HG03280 (cell line): ENCODE measurements around the gene NPM1.

Experiments
- ATAC-seq: cut with Tn5 transposase; IDR thresholded peaks from one replicate; pipeline ENCODE4 v1.9.1; 2021; ENCODE audit warnings: mild to moderate bottlenecking, moderate library complexity; ENCODE audit not compliant: unreplicated experiment

NPM1 gene

DNA sequence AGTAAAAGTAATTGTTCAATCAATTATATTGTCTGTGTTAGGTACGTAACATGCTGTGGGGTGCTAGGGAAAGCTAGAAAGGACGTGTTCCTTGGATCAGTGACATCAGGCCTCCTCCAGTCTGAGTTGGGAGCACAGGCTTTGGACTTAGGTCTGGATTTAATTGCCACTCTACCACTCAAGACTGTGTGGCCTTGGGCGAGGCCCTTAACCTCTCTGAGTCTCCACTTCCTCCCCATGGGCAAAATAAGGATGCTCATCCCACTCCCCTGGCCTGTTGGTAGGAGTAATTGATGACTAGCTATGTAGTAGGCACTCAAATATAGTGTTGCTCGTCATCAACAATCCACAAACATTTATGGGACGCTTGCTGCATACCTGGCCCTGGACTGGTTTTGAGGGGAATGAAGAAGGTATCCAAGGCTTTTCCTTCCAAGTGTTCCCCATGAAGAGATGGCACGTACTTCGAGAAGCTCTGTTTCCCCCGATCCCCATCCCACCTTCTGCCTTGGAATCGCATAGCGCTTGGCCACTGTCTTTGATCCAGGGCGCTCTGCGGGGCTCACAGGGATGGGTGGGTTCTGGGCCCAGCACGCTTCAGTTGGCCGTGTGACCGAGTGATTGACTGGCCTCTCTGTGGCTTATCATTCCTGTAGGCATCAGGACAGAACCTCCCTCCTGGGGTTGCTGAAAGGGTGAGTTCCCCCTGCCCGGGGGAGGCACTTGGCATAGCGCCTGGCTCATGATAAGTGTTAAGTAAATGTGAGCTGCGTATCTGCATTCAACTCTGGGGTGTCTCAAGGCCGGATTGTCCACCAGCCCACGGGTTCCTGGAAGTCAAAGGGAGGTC is 39.9 kb downstream of the NPM1 start:
- no peak for ATAC-seq

DNA sequence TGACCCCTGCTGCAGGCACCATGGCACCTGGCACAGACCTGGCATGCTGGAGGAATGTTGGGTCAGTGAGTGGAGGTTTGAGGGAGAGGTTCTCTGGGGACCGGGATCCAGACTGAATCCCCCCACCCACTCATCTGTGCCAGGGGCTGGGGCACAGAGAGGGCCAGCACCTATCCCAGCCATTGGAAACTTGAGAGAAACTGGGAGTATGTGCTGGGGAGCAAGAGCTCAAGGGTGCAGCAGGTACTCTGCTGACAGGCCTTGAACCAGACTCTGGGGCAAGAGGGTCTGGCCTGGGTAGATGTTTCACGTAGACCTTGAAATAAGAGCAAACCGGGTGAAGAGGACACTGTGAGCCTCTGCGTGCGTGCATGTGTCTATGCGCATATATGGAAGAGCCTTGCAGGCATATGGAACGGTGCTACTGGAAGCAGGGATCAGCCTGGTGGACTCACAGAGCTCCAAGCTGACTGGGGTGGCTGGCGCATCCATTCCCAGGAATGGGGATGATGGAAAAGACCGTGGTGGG is 40.6 kb downstream of the NPM1 start:
- ATAC-seq, result no peak

DNA sequence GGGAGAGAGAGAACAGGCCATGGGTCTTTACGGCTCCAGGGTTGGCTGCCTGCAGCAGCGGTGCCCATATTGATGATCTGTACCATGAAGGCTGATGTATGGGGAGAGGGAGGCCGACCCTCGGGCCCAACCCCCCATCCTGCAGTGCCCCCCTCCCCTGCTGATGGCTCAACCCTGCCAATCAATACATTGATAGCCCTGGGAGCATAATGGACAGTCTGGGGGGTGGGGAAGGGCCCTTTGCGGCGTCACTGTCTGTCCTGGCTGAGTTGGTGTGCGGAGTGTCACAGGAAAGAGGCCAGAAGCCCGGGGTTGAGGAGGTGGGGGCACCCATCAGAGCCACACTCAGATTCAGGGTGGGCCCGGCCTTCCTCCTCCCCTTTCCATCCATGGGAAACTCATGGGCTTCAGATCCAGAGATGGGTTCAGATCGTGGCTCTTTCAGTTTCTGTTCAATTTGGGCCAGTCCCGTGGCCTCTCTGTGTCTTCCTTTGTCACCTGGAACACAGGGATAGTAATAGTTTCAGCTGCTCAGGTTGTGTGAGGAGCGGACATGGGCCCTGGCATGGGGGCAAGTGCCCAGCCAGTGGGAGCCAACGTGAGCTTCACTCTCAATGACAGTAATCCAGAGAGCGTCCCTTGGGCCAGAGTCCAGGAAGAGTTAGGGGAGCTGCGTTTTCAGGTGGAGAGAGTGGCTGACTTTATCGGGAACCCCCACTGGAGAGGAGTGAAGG is 41.3 kb downstream of the NPM1 start:
- ATAC-seq, result no peak

DNA sequence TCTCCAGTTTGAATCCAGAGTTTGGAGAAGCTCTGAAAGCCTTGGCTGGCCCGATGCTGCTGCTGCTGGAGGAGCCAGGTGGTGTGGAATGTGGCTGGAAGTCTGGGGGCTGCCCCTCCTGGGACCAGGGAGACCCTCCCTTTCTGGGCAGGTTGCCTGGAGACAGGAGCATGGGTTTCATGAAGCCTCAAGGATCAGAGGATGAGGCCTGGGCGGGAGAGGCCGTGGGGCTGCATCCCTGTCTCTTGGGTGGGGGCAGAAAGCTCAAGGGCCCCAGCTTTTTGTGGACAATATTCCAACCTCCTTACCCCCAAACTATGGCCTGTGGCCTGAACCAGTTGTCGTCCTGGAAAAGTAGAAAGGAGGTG is 41.9 kb downstream of the NPM1 start:
- ATAC-seq, result no peak

DNA sequence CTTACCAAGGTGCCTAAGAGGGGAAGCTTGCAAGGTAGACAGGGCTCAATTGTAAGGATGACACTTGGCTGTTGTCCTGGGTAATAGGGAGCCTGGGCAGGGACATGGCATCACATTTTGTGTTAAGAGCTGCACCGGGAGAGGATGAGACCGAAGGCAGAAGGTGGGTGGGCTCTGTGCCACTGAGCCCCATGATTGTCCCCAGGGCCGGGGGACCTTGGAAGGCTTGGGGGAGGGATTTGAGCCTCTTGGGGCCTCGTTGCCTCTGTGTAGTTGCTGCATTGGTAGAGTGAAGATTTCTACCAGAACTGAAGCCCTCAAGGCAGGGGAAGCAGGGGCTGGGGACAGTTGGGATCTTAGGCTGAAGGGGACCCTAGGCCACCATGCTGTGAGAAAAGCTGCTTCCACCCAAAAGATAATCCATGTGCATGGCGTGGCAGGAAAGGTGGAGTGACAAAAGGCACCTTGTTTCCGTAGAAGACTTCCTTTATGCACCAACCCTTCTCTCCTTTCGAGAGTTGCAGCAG is 43.7 kb downstream of the NPM1 start:
- no peak for ATAC-seq

DNA sequence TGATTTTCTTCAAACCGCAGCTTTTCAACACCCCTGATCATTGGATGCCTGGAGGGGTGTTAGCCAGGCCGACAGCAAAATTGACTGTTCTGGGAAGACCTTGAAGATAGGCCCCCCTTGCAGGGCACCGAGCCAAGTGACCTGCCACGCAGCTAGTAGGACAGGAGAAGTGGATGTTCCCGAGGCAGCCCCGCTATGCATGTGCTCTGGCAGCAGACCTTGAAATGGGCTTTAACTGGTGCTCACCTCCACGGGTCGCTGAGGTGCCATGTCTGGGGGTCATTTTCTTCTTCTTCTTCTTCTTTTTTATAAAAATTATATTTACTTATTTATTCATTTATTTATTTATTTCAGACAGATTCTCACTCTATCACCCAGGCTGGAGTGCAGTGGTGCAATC is 44.4 kb downstream of the NPM1 start:
- ATAC-seq, result no peak

DNA sequence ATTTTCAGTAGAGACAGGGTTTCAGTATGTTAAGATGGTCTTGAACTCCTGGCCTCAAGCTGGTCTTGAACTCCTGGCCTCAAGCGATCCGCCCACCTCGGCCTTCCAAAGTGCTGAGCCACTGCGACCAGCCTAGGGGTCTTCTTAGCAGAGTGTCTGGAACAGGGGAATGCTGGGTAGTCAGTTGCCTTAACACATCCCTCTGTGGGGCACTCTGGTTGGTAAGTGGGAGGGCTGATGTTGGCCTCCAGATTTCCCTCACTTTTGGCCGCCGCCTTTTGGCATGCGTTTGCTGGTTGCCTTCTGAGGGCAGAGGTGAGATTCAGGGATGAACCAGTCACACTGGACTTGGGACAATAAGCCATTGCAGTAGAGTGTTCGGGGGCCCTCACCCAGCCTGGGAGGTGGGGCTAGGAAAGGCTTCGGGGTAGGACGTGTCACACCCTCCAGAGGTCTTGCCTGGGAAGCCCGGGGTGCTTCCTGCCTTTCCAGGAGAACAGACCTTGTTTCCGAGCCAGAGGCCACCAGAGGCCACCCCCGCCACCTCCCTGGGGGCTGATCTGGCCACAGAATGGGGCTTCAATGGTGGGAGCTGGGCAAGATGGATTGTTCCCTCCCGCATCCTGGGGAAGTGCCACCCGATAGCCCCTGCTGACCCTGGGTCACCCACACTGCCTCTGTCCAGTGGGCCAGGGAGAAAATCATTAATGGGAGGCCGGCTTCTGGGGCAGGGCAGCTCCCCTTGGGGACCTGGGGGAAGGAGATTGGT is 45.1 kb downstream of the NPM1 start:
- ATAC-seq, result no peak

DNA sequence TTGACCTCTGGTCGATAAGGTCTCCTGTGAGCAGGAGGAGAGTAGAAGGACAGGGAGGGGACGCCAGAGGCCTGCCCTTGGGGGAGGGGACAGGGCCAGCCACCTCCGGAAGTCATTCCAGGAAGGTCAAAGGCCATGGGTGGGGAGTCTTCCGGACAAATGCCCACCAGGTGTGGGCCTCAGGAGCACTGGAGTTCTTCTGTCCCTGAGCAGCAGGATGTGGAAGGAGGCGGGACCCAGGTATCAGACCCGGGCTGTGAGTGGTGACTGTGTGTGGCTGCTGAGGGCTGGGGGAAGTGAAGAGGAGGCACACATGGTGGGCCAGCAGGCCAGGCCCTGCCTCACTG is 45.7 kb downstream of the NPM1 start:
- no peak for ATAC-seq

DNA sequence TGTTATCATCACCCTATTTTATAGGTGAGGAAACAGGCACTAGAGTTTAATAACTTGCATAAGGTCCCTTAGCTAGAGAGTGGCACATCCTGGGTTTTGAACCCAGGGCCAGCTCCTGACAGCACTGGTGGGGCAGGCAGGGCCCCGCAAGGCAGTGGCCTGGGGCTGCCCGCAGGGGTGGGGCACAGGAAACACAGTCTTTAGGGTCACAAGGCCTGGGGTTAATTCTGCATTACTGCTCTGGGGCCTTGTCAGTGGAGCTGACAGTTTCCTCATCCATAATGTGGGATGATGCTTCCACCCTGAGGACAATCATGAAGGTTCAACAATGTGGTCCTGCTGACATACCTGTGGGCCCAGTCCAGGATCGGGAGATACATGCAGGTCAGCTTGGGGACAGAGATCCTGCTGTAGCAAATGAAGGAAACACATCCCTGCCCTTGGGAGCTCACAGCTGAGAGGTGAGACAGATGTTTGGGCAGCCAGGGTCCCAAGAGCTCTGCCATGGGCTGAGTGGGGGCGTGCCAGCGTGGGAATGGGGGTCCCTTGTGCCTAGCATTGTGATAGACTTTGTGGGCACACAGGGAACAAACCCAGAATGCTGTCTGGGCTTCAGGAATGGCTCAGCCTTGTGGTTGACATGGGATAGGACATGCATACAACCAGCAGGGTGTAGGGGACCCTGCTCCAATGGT is 46.5 kb downstream of the NPM1 start:
- no peak for ATAC-seq

DNA sequence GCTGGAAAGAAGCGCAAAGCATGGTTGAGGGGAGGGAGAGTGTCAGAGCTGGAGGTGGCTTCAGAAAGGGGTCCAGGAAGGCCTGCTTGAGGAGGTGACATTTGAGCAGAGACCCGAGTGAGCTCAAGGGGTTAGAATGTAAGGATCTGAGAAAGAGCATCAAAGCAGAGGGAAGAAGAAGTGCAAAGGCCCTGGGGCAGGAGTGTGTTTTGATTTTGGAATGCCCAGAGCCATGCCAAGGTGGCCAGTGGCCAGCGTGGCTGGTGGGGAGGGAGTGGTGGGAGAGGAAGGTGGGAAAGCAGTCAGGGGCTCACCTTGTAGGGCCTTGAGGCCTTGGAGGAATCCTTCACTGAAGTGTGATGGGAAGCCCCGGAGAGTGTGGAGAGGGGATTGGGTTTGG is 47.2 kb downstream of the NPM1 start:
- ATAC-seq, result no peak

DNA sequence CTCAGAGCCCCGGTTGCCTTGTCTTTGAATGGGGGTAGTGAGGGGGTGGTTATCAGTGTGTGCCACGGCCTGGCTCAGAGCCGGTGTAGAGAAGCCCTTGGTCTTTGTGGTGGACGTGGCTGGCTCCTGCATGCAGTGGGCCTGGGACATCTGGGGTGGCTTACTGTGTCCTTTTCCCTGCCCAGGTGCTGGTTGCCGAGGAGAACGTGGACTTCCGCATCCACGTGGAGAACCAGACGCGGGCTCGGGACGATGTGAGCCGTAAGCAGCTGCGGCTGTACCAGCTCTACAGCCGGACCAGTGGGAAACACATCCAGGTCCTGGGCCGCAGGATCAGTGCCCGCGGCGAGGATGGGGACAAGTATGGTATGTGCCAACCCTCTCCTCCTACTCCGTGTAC is 48.3 kb downstream of the NPM1 start:
- ATAC-seq, result no peak

DNA sequence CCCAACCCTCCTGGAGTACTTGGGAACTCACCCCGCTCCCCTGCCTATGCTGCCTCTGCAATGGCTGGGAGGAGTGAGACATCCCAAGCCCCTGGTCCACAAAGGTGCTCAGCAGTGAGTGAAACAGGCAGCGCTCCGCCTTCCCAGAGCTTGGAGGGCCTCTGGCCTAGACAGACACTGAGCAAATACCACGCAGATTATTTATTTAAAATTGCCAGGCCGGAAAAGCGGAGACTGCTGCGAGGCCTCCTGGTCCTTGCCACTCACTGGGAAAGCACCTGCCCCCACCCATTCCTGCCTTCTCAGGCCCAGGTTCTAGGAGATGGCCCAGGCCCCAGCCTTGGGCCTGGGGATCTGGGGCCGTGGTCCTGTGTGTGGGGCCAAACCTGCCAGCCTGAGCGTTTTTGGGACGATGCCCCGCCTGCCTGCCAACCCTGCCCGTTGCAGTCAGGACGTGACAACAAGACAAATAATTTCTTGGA is 49.2 kb downstream of the NPM1 start:
- ATAC-seq, result no peak

DNA sequence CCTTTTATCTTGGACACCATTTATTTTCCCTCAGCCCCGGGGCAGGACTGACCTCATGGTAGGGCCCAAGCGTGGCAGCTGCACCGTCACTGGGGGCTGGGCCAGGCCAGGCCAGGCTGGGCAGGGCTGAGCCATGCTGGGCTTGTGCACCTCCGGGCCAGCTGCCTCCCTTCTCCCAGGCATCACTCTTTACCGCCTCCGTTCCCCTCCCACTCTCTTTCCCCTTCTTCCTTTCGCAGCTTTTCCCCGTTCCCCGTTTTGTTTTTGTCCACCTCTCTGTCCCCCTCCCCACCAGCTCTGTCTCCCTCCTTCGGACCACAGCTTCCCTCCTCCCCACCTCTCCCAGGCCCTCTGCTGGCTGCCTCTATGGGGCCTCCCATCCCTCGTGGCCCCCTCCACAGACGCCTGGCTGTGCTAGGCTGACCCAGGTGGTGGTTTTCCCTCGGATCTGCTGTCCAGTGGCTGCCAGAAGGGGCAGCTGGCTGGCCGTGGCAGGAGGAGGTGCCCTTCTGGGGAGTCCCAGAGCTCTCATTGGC is 49.7 kb downstream of the NPM1 start:
- ATAC-seq, result no peak

DNA sequence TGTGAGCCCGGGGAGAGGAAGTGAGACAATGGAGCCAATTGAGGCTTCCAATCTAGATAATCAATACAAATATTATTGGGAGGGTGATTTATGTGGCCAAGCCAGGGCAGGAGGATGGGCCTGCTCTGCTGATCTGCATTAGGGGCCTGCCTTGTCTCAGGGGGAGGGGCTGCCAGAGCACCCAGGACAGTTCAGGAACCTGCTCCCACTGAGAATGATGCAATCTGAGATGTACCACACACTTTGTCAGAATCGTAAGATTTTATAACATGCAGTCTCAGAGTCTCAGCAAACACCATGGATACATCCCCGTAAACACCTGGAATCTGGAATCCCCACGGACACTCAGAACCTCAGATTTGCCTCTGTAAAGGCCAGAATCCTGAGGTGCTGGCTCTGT is 51.1 kb downstream of the NPM1 start:
- no peak for ATAC-seq

DNA sequence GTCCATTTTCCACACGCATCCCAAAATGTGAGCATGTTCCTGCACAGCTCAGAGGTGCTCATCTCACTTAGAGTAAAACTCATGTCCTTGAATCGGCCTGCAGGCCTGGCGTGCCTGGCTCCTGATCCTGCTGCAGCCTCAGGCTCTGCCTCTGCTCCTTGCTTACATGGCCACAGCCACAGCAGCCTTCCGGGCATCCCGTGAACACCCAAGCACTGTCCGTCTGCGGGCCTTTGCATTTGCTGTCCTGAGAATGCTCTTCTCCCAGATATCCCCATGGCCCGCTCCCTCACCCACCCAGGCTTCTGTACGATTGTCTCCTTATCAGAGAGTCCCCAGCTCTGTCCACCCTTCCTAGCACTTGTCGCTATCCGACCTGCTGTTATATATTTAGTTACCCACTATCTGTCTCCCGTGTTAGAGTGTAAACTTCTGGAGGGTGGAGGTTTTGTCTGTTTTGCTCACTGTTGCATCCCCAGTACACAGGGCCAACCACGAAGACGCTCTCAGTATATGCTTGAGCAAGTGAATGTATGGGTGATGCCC is 53.7 kb downstream of the NPM1 start:
- no peak for ATAC-seq

DNA sequence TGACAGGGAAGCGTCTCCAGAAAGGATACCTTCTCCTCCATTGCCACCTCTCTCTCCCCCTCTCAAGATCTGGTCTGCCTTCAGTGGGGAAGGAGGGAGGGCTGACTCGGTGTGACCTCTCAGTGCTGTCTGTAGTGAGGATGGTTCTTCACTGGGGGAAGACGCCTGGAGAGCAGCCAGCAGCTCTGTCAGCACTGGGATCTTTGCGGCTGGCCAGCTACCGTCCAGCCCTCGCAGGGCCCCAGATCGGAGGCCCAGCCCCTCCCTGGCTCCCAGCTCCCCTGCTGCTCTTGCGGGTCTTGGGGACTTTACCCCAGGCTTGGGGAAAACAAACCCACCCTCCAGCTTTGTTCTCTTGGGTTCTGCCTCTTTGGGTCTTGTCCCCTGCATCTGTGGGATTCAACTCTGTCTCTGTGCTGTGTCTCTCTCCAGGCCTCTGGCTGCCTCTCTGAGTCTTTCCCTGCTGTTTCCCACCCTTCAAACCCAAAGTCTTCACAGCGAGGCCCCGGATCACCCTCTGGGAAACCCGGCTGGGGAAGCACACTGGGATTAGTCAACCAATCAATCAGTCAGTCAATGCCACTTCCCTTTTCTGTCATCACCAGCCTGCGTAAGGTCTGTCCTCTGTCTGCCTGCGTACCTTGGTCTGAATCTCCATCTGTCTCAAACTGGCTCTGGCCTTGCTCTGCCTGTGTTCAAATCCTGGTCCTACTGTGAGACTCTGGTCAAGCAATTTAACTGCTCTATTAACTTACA is 54.8 kb downstream of the NPM1 start:
- ATAC-seq, result no peak

DNA sequence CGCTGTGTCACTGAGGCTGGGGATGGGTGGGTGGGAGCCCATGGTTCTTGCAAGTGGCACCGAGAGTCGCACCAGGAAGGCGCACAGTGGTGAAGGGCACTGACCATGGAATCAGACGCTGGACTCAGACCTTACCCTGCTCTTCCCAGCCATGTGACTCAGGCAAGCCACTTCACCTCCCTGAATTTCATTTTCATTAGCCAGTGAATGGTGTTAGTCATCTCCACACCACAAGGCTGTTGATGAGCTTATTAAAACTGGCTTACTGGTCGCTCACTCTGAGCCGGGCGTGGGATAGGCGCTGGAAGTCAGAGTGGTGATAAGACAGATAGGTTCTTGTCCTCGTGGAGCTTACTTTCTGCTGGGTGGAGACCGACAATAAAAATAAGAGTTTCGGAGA is 56.9 kb downstream of the NPM1 start:
- ATAC-seq, result no peak

DNA sequence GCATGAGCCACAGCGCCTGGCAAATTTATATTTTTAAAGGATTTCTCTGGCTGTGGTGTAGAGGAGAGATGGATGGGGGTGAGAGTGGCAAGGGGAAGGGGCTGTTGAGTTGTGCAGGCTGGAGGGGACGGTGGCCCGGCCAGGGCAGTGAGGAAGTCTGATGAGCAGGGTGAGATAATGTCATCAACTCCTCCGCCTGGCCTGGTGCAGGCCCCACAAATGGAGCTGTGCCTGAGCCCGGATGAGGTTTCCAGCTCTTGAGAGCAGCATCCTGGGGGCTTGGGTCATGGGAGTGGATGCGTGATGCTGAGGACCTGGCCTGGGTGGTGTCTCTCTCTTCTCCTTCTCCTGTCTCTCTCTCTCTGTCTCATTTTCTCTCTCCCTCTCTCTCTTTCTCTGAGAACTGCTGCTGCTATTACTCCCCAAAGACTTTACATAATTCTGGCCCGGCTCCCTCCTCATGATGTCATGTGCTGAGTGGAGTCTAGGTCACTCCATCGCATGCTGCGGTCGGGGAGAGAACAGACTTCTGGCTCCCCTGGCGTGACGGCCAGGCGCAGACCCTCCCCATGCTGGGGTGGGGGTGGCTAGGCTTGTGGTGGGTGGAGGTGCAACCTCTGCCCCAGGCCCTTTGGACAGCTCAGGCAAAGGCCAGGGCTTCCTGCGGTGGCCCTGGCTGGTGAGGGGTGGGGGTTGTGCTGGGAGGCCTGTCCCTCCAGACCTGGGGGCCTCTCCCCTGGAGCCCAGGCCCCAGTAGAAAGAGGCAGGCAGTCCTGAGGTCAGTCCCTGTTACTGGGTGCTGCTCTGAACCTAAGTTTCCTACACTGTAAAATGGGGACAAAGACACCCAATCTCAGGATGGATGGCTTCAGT is 58.2 kb downstream of the NPM1 start:
- ATAC-seq, result no peak
